HS-5 (cell line): ENCODE results near the gene GAS6.
"Not testable (repeated sequence)": the region's sequence is repeated elsewhere in the genome, so short reads cannot be mapped to it uniquely, and the experiment has no call there.

Experiments
- DNase-seq: peaks from one replicate; pipeline ENCODE4 v3.0.0-alpha.2; 2012; ENCODE audit warnings: low read depth

GAS6 gene

DNA sequence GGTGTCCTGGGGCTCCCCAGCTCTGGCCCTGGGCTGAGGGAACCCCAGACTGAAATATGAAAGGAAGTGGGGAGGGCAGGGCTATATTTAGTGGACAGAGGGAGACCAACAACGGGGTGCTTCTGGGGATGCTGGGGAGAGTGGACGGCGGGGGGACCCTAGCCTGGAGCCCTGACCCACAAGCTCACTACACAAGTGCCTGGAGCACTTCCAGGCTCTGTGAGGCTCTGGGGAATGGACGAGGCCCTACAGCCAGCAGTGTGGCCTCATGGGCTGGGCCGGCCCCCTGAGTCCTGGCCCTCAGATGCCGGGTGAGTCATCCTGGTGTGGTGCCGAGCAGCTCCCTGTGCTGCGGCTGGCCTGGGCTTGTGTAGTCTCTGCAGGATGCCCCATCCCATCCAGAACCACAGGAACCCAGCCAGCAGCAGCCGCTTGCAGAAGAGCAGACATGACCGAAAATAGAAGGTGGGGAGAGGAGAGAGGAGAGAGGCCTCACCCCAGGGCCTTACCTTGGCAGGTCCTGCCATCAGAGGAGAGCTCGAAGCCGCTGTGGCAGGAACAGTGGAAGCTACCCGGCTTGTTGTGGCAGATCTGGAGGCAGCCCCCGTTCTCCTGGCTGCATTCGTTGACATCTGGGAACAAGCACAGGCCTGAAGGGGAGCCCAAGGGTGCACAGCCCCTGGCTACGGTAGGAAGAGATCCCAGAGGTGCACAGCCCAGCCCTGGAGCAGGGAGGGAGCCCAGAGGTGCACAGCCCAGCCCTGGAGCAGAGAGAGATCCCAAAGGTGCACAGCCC, 26.1 kb downstream of the GAS6 start:
- peak; percentile 67 for DNase-seq

DNA sequence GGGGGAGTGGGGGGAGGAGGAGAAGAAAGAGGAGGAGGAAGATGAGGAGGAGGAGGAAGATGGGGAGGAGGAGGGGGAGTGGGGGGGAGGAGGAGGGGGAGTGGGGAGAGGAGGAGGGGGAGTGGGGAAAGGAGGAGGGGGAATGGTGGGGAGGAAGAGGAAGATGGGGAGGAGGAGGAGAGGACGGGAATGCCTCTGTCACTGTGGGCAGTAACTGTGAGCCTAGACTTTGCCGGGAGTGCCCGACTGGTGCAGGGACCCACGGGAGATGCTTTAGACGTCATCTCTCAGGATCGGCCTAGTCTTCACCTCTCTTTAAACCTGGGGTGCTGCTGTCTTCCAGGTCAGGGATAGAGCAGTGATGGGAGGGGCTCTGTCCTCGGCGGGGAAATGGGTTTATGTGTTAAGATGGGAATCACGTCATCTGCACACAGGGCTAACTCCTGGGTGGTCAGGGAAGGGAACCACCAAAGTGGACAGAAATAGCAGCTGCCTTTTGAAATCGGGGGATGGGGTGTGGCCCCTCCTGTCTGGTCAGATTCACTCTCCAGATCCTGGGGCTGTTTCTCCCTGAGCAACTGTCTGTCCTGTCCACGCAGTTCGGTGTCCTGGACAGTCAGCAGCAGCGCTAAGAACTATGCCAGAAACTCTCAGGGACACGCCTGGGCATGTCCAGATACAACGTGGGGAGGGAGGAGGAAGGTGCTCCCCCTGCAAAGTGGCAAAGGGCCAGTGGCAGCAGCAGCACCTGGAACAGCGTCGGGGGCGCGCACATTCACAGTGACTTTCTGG, 26.9 kb downstream of the GAS6 start:
- DNase-seq, result no peak

DNA sequence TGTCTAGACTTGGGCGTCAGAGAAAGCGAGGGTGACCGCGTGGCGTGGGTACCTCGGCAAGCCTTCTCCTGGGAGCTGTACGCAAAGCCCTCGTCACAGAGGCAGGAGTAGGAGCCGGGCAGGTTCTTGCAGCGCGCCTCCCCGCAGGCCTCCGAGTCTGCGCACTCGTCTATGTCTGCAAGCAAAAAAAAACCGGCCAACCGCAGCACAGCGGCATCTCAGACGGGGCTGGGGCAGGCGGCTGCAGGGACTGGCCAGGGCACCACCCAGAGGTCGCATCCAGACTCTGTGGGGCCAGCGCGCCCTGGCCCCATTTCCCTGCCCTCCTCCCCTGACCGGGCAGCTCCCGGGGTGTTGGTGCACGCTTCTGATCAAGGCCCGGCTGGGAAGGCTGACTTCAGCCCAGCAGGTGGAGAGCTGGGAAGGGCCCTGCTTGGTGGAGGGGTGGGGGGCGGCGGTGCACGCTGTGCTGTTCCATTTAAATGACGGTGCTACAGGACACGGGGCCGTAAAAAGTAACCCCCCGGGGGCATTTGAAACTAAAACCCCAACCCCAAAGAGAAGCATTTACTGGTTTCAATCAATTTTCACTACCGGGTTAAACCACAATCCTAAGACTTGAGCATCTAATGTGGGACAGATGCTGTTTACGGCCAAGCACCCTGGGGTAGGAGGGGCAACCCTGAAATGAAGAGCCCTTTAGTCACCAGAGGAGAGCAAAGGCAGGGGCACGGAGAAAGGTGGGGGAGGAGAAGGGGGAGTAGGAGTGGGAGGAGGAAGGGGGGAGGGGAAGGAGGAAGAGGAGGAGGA, 28.2 kb downstream of the GAS6 start:
- DNase-seq, result no peak

DNA sequence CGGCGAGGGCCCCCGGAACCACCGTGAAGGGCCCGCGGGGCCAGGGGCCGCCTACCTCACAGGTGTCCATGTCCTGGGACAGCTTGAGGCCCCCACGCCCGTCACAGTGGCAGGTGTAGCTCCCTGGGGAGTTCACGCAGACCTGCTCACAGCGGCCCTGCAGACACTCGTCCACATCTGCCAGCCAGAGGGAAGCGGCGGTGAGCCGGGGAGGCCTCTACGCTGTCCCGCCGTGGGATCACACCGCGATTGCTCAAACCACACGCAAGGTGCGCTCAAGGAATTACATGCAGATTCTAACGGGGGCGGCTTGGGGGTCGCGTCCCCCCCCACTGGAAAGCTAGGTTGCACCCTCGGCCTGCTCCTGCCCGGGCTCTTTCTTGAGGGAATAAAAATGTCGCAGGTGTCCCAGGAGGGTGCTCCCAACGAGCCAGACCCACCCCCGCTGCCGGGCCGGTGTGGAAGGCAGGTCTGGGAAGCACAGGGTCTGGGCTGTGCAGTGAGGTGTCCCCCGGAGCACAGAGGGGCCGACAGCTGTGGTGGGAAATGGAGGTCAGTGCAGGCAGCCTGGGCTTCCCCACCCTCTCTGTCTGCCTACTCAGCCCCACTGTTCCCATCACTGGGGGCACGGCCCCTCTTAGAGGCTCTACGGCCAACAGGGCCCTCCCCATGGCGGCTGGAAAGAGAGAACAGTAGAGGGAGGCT, 29.2 kb downstream of the GAS6 start:
- no peak for DNase-seq

DNA sequence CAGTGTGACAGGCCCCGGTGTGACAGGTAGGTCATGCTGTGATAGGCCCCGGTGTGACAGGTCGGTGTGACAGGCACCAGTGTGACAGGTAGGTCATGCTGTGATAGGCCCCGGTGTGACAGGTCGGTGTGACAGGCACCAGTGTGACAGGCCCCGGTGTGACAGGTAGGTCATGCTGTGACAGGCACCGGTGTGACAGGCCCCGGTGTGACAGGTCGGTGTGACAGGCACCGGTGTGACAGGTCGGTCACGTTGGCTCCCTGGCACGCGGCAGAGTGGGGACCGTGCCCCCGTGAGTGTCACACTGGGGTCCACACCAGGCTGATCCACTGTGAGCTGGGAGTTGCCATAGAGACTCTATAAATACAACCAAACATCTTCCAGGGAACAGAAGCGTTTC, 29.9 kb downstream of the GAS6 start:
- DNase-seq, result not testable (repeated sequence)

DNA sequence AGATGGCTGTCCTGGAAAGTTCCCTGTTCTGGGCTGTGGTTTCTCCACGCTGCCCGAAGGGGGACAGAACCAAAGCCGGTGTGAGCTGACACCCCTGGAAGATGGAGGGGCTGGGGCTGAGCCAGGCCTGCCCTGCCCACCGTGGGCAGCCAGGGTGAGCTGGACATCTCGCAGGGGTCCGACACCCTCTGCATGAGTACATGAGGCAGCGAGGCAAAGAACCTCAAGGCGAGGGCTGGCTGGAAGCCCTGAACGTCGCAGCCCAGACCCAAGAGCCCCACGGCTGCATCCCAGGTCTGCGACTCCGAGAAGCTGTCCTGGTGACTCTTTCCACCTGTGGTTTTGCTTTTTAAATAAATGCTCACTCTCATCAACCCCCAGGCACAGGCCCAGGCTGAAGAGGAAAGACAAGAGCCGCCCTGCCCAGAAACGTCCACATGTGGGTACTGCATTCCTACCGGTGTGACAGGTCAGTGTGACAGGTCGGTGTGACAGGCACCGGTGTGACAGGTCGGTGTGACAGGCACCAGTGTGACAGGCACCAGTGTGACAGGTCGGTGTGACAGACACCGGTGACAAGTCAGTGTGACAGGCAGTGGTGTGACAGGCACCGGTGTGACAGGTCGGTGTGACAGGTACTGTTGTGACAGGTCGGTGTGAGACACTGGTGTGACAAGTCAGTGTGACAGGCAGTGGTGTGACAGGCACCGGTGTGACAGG, 30.6 kb downstream of the GAS6 start:
- DNase-seq, result no peak

DNA sequence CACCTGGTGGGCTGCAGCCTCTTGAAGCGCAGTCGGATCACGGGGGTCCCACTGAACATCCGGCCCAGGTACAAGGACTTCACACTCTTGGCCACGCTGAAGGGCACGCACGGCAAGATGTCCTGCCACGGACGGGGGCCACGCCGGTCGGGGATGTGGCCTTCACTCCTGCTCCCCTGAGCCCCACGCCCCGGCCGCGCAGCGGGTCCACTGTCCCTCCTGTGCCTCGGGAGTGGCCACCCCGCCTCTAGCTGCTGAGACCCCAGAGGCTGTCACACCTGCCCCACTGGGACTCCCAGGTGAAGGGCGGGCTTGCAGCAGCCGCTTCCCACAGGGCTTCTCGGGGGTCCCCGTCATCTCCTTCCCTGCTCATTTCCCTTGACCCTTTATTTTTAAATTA, 31.2 kb downstream of the GAS6 start:
- DNase-seq, result no peak

DNA sequence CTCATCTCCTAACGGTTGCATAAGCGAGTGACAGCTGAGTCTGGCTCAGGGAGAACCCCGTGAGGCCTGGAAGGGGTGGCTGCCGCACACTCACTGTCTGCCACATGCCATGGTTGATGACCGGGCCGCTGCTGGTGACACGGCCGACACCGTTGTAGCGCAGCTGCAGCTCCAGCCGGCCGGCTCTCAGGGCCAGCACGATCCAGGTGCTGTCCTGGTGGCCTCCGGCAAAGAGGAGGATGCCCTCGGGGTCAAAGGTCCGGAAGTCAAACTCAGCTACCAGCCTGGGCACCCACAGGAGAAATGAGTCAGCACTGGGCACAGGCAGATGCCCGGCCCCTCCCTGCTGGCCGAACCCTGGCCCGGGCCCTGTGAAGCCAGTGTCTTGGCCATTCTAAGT, 31.7 kb downstream of the GAS6 start:
- no peak for DNase-seq

DNA sequence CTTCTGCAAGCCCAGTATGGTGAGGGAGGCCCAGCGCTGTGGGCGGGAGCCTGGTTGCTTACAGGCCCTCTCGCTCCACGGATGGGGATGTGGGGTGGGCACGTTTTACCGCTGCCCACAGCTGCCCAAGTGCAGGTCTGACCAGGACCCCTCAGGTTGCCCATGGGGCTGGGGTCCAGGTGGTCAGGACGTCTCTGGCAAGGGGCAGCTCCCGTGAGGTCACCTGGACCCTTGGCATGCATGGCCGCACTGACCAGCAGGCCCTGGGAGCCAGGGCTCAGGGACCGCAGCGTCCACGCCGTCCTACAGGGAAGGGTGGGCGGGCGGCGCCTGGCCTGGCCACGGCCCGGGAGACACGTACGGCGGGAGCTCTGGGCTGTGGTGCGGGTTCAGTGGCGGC, 32.8 kb downstream of the GAS6 start:
- no peak for DNase-seq

DNA sequence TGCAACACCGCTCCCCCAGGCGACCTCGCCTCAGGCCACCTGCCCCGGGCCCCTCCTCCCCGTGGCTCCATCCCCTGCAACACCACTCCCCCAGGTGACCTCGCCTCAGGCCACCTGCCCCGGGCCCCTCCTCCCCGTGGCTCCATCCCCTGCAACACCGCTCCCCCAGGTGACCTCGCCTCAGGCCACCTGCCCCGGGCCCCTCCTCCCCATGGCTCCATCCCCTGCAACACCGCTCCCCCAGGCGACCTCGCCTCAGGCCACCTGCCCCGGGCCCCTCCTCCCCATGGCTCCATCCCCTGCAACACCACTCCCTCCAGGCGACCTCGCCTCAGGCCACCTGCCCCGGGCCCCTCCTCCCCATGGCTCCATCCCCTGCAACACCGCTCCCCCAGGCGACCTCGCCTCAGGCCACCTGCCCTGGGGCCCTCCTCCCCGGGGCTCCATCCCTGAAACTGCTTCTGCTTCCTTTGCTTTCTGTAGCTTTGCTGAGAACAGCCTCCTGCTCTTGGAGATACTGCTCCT, 33.4 kb downstream of the GAS6 start:
- not testable (repeated sequence) for DNase-seq

DNA sequence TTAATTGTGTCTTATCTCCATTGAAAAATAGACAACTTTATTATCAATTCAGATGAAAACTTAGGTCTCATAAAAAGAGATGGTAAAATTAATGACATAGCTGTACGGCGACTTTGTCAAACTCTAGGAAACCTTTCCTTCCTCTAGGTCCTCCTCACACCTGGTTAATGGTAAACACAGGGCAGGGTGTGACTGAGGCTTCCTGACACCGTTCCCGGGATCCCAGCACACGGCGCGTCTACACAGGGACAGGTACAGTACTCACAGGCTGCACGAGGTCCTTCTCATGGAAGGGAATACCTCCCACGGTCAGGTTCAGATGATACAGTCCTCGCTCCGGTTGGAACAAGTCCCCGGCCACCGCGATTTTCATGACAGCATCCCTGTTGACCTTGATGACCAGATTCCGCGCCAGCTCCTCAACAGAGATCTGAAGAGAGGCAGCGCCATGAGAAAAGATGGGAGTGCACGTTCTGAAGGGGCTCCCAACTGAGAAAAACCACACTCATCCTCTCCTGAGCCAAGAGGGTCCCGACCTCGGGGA, 35.5 kb downstream of the GAS6 start:
- DNase-seq, result no peak

DNA sequence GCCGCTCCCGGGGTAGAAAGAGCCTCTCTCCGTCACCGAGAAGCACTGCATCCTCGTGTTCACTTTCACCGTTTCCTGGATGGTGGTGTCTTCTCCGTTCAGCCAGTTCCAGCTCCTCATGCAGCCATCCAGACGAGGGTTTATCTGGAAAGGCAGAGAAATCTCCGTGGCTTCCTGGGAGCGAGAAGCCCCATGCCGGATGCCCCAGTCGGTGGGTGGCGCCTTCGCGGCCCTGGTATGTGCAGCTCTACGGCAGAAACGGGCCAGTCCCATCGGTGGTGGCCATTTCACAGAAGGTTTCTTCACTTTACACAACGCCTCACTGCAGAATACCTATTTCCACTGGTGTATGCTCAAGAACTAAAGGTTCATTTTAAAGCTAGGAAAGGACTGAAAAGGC, 36.9 kb downstream of the GAS6 start:
- no peak for DNase-seq

DNA sequence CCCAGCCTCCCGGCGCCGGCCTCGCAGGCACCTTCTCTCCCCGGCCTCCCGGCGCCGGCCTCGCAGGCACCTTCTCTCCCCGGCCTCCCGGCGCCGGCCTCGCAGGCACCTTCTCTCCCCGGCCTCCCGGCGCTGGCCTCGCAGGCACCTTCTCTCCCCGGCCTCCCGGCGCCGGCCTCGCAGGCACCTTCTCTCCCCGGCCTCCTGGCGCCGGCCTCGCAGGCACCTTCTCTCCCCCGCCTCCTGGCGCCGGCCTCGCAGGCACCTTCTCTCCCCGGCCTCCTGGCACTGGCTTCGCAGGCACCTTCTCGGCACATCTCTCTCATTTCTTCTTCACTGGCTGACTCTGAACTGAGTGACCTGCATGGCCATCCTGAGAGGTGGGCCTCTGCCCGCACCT, 37.4 kb downstream of the GAS6 start:
- DNase-seq, result not testable (repeated sequence)

DNA sequence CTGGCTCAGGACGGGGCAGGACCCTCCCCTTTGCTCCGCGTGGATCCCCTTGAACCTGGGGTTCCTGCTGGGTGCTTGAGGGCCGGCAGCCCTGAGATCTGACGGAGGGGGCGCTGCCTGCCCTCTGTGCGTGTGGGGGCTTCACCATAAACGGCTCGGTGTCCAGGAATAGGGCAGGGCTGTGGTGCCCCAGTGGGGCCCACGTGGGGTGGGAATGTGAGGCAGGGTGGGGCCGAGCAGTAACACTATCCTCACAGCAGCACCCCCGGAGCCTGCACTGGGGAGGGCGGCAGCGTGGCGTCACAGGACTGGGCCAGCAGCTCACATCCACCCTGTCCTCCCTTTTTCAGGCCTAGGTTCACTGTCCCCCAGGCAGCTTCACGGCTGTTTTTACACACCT, 38.0 kb downstream of the GAS6 start:
- no peak for DNase-seq

DNA sequence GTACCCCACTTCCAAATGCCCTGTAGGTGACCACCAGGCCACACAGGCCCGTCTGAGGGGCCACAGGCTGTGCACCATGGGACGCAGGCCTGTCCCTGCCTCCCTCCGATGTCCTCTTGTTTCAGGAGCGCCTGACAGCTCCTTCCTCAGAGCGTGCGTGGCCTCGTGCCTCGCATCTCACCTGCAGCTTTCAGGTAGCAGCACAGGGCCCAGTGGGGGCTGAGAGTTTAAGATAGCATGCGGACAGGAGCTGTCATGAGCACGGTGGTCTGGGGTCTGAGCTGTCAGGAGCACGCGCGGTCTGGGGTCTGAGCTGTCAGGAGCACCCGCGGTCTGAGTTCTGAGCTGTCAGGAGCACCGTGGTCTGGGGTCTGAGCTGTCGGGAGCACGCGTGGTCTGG, 40.1 kb downstream of the GAS6 start:
- no peak for DNase-seq

DNA sequence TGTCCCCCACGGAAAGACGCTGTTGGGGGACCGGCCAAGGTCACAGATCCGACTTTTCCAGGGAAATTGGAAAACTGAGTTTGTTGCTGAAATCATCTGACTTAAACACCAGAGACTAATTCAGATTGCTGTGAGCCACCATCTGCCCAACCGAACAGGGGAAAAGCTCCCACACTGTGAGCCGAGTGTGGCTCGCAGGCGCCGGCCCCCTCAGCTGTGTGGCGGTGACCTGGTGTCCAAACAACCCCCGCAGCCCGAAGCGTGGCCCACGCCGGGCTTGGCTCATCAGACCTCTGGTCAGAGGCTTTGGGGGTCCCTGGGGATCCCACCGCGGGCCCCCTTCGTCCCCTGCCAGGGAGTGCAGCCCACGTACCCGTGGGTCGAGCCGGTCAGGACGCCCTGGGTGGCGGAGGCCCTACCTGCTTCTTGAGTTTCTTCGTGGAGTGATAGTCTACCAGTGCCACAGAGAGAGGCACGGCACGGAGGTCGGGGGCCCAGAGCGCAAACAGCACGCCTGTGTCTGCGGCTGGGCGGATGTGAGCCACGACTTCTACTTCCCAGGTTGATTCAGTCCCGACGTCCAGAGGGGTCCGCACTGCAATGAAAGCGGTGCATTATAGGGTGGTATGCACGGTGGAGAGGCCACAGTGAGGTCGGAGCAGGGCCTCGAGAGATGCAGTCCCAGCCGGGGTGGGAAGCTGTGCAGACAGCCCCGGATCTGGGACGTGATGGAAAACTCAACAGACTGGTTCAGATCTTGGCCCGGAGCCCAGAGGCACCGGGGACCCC, 40.7 kb downstream of the GAS6 start:
- no peak for DNase-seq

DNA sequence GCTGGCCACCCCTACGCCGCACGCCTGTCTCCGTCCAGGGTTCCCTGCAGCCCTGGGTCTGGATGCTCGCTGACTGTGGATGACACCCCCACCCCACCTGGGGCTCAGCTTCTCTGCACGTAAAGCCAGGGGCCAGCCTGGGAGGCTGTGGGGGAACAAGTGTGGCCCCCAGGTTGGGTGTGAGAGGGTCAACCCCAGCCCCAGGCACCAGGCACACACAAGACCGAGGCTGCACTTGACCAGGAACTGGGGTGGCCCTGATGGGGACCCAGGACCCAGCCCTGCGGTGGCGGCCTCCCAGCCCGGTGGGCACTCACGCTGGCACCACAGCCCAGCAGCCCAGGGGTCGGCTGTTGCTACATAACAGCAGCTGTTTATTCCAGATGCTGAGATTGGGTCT, 41.6 kb downstream of the GAS6 start:
- DNase-seq, result no peak

DNA sequence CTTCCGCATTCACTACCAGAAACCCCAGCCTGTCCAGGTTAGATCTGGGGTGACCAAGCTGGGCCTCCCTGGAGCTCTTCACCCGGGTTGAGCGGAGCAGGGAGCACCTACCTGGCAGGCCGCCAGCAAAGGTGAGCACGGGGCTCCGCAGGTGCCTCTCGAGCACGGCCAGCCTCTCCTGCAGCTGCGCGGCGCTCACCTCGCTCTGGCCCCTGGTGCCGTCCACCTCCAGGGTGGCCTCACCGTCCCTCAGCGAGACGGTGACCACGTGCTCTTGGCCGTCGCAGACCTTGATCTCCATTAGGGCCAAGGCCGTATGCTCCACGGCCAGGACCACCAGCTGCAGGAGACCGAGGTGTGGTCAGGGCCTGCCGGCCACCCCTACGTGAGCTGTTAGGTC, 42.0 kb downstream of the GAS6 start:
- no peak for DNase-seq

DNA sequence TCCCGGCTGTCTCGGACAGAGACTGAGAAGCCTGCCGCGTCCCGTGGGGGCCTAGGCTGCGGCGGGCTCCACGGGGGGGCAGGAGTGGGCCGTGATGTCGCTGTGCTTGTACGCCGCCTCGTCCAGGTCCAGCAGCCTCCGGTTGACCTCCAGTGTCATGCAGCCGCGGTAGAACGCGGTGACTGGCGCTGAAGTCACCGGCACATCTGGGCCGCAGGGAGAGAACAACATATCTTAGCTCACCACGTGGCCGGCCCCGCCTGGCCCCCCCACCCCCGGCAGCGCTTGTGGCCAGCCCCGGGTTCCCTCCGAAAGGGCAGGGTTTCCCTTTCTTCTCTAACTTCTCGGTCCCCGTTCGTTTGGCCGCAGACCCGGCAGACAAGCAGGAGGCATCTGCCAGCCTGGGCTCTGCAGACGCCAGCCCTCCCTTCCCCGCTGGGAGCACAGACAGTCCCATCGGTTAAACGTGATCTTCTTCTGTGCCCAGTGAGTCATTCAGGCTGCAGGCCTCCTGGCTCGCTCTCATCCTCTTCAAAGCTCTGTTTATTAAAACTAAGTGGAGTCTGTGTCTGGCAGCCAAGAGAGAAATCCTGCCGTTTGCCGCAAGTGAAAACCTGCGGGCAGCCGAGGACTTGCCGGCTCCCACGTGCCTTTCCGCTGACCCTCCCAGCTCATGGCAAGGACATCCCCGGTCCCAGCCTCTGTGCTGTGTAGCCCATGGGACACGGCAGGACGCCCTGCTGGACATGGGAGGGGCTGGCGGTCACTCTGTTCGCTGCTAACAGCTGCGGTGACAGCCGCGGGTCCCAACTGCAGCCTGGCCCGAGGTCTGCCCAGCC, 42.8 kb downstream of the GAS6 start:
- peak; percentile 76 for DNase-seq
